HepG2 (cell line): ENCODE measurements around the gene CRK. TPM values are rescaled to one million over a fixed set of nuclear protein-coding genes. Genes with fewer than 3 reads are reported as not detected.

Source experiments
- AGO2 ChIP-seq: fragments of 200-400 bp; formaldehyde crosslinking; optimal IDR thresholded peaks from 2 replicates; pipeline ENCODE3; 2017; ENCODE audit warnings: mild to moderate bottlenecking, low read depth, low read length, moderate library complexity
- AKAP8 ChIP-seq: sonication (generic); formaldehyde crosslinking; IDR thresholded peaks from 2 replicates; pipeline ENCODE4 v1.5.1; 2020; ENCODE audit warnings: mild to moderate bottlenecking, missing genetic modification reagents
- CCDC6 ChIP-seq: sonication (generic); formaldehyde crosslinking; IDR thresholded peaks from 2 replicates; pipeline ENCODE4 v1.8.1; 2022; ENCODE audit warnings: mild to moderate bottlenecking, missing genetic modification reagents, moderate library complexity
- DNMT3B ChIP-seq: conservative IDR thresholded peaks from 2 replicates; pipeline ENCODE4 v1.6.1; 2016; ENCODE audit warnings: missing biosample characterization, control low read depth
- EED ChIP-seq: sonication (generic); formaldehyde crosslinking; IDR thresholded peaks from 2 replicates; pipeline ENCODE4 v1.5.0; 2020; ENCODE audit warnings: mild to moderate bottlenecking, missing genetic modification reagents
- FOXC1 ChIP-seq: sonication (generic); formaldehyde crosslinking; IDR thresholded peaks from 2 replicates; pipeline ENCODE4 v1.8.0; 2022; ENCODE audit warnings: mild to moderate bottlenecking, missing genetic modification reagents, borderline replicate concordance
- GABPB1 ChIP-seq: IDR thresholded peaks from 2 replicates; pipeline ENCODE4 v1.6.1; 2016; ENCODE audit warnings: mild to moderate bottlenecking, missing genetic modification reagents, moderate library complexity, missing compliant biosample characterization
- GLI4 ChIP-seq: sonication (generic); formaldehyde crosslinking; IDR thresholded peaks from 2 replicates; pipeline ENCODE4 v1.5.1; 2020; ENCODE audit warnings: missing genetic modification reagents, mild to moderate bottlenecking, moderate library complexity, borderline replicate concordance
- HIVEP1 ChIP-seq: sonication (generic); formaldehyde crosslinking; IDR thresholded peaks from 2 replicates; pipeline ENCODE4 v1.4.0; 2020; ENCODE audit warnings: mild to moderate bottlenecking, missing genetic modification reagents
- HMG20A ChIP-seq: IDR thresholded peaks from 2 replicates; pipeline ENCODE4 v1.6.1; 2016; ENCODE audit warnings: borderline replicate concordance
- IKZF4 ChIP-seq: sonication (generic); formaldehyde crosslinking; IDR thresholded peaks from 2 replicates; pipeline ENCODE4 v1.5.1; 2020; ENCODE audit warnings: borderline replicate concordance, mild to moderate bottlenecking, low read depth, missing genetic modification reagents; ENCODE audit errors: not compliant biosample characterization
- KLF16 ChIP-seq, 2 experiments: sonication (generic) in 1 of 2; formaldehyde crosslinking in 1 of 2; IDR thresholded peaks; 2 replicates each; pipeline versions ENCODE4 v1.6.1 to v1.8.0; 2016 to 2023; ENCODE audit warnings: missing genetic modification reagents in 2 of 2, missing compliant biosample characterization in 1 of 2
- NR2F1 ChIP-seq, 2 experiments: fragments of 450-650 bp in 1 of 2; formaldehyde crosslinking in 1 of 2; IDR thresholded peaks; 2 replicates each; pipeline versions ENCODE4 v1.5.0 to v1.6.1; 2016 to 2020; ENCODE audit warnings: mild to moderate bottlenecking in 1 of 2, missing compliant biosample characterization in 1 of 2, missing genetic modification reagents in 1 of 2, moderate library complexity in 1 of 2
- PHB2 ChIP-seq: fragments of 450-650 bp; IDR thresholded peaks from 2 replicates; pipeline ENCODE4 v1.6.1; 2018; ENCODE audit not compliant: partially characterized antibody
- SAP130 ChIP-seq: IDR thresholded peaks from 2 replicates; pipeline ENCODE4 v1.6.1; 2016; ENCODE audit warnings: low read depth
- SMAD1 ChIP-seq: sonication (generic); formaldehyde crosslinking; IDR thresholded peaks from 2 replicates; pipeline ENCODE4 v1.4.0; 2020; ENCODE audit warnings: missing genetic modification reagents, low read depth, mild to moderate bottlenecking, borderline replicate concordance
- TBX2 ChIP-seq: sonication (generic); formaldehyde crosslinking; IDR thresholded peaks from 2 replicates; pipeline ENCODE4 v1.5.0; 2020; ENCODE audit warnings: missing genetic modification reagents, mild to moderate bottlenecking, borderline replicate concordance
- TCF7 ChIP-seq: sonication (generic); IDR thresholded peaks from 2 replicates; pipeline ENCODE4 v1.6.1; 2016; ENCODE audit warnings: antibody characterized with exemption, low read depth
- ZNF124 ChIP-seq: sonication (generic); formaldehyde crosslinking; IDR thresholded peaks from 2 replicates; pipeline ENCODE4 v1.4.0; 2020; ENCODE audit warnings: missing genetic modification reagents
- ZNF138 ChIP-seq: sonication (generic); formaldehyde crosslinking; IDR thresholded peaks from 2 replicates; pipeline ENCODE4 v1.5.0; 2020; ENCODE audit warnings: mild to moderate bottlenecking, low read depth, missing genetic modification reagents
- ZNF292 ChIP-seq: sonication (generic); formaldehyde crosslinking; IDR thresholded peaks from 2 replicates; pipeline ENCODE4 v1.8.1; 2022; ENCODE audit warnings: mild to moderate bottlenecking, low read depth, missing genetic modification reagents, borderline replicate concordance
- ZNF776 ChIP-seq: sonication (generic); formaldehyde crosslinking; IDR thresholded peaks from 2 replicates; pipeline ENCODE4 v1.4.0; 2020; ENCODE audit warnings: mild to moderate bottlenecking, missing genetic modification reagents
- ZNF816 ChIP-seq: sonication (generic); formaldehyde crosslinking; IDR thresholded peaks from 2 replicates; pipeline ENCODE4 v1.8.0; 2022; ENCODE audit warnings: missing genetic modification reagents, mild to moderate bottlenecking, borderline replicate concordance
- ZSCAN29 ChIP-seq: sonication (generic); formaldehyde crosslinking; conservative IDR thresholded peaks from 2 replicates; pipeline ENCODE4 v1.4.0; 2020; ENCODE audit warnings: mild to moderate bottlenecking, missing genetic modification reagents
- polyA plus RNA-seq, 8 experiments: library from polyadenylated mRNA; depleted of rRNA in 3 of 8; stranded (reverse) in 7 of 8; unstranded in 1 of 8; fragments of >200 nt; fragmentation: Illumina TruSeq in 4 of 8; extraction: Trizol in 4 of 8; gene quantifications; 2 replicates each; pipeline versions ENCODE4 v1.2.1 to v1.2.3, GENCODE V29; 2011 to 2016; ENCODE audit warnings: low read depth in 4 of 8, missing spikeins in 1 of 8, mixed read lengths in 1 of 8; ENCODE audit not compliant: insufficient read depth in 1 of 8
- total RNA-seq, 5 experiments: library from RNA; depleted of rRNA; stranded (reverse); fragments of >200 nt; fragmentation: Illumina TruSeq; extraction: Trizol; gene quantifications; 2 replicates each; pipeline ENCODE4 v1.2.3, GENCODE V29; 2016; ENCODE audit warnings: low read depth in 1 of 5
- TF ChIP-seq, protein P1 (sequence below): sonication (generic); formaldehyde crosslinking; IDR thresholded peaks from 2 replicates; pipeline ENCODE4 v1.4.0; 2020; ENCODE audit warnings: mild to moderate bottlenecking, missing genetic modification reagents
- TF ChIP-seq, protein P2 (sequence below): IDR thresholded peaks from 2 replicates; pipeline ENCODE4 v1.6.1; 2016

CRK gene
- total and polyA plus RNA-seq, 2 of the 13 experiments (the other 11 are each of a cell fraction or from before 2014, with no cell fraction given) = 47.4 to 54.2 TPM

DNA sequence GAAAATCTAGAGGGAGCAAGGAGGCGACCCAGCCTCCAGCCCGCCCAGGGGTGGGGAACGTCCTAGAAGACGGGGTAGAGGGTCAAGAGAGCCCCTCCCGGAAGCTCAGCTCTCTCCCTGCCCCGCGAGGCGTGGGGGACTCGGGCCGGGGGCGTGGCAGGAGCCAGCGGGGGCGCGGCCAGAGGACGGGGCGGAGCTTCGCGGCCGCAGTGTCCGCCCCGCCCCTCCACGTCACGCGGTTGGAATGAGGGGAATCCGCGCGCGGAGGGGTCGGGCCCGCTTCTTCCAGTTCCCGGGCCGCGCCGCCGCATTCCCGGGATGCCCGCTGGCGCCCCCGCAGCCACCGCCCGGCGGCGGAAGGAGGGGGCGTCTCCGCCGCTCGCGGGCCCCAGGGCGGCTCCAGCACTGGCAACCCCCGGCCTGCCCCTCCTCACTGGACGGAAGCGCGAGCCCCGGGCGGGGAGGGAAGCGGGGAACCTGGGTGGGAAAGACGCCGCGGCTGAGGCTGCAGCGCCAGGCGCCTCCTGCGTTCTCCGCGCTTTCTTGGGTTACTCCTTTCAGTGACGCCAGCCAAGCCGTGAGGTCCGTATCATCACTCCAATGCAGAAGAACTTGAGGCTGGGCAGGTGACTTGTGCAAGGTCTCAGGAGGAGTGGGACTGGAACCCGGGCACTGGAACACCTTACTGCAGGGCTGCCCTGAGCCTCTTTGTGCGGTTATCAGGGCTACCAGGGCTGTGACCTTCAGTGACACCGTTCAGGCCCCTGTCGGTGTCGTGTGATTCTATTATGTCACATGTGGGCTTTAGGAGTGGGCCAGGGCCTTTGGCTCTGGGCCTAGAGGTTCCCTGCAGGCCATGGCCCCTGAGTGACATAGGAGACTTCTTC, 32.1 kb upstream of the CRK start (continued):
- TF ChIP-seq GABPB1 (CRISPR knock-in tag) (peak; percentile 71; the same call in 1 of the 2 replicates), TCF7 (no peak), IKZF4 (CRISPR knock-in tag) (peak; percentile 41), TBX2 (CRISPR knock-in tag) (peak; percentile 73), KLF16 (CRISPR knock-in tag; IDR thresholded peaks at IDR 0.05) (peak in 1 of 2 experiments; percentile 26; a peak in 1 of 4 replicates), ZNF292 (CRISPR knock-in tag) (no peak), EED (CRISPR knock-in tag) (no peak), ZNF776 (CRISPR knock-in tag) (peak; percentile 55; the same call in 1 of the 2 replicates), NR2F1 (CRISPR knock-in tag; IDR thresholded peaks at IDR 0.05) (peak; percentile 34 to 51; a peak in 1 of 4 replicates), ZNF124 (0 out of 2 replicates have a peak, but pooled peaks have one; percentile 11), ZNF138 (CRISPR knock-in tag) (0 out of 2 replicates have a peak, but pooled peaks have one; percentile 54), AKAP8 (CRISPR knock-in tag) (peak; percentile 97), DNMT3B (CRISPR knock-in tag) (no peak), CCDC6 (peak; percentile 52; the same call in 1 of the 2 replicates), GLI4 (CRISPR knock-in tag) (peak; percentile 78; the same call in 1 of the 2 replicates), HIVEP1 (CRISPR knock-in tag) (peak; percentile 45; the same call in 1 of the 2 replicates), AGO2 (peak; percentile 57), ZSCAN29 (CRISPR knock-in tag) (peak; percentile 93), HMG20A (CRISPR knock-in tag) (no peak; the same call in 1 of the 2 replicates), SAP130 (CRISPR knock-in tag) (peak; percentile 88), ZNF816 (CRISPR knock-in tag) (no peak), SMAD1 (peak; percentile 52; the same call in 1 of the 2 replicates), PHB2 (no peak), FOXC1 (0 out of 2 replicates have a peak, but pooled peaks have one; percentile 31)
- TF ChIP-seq, protein P1, sequence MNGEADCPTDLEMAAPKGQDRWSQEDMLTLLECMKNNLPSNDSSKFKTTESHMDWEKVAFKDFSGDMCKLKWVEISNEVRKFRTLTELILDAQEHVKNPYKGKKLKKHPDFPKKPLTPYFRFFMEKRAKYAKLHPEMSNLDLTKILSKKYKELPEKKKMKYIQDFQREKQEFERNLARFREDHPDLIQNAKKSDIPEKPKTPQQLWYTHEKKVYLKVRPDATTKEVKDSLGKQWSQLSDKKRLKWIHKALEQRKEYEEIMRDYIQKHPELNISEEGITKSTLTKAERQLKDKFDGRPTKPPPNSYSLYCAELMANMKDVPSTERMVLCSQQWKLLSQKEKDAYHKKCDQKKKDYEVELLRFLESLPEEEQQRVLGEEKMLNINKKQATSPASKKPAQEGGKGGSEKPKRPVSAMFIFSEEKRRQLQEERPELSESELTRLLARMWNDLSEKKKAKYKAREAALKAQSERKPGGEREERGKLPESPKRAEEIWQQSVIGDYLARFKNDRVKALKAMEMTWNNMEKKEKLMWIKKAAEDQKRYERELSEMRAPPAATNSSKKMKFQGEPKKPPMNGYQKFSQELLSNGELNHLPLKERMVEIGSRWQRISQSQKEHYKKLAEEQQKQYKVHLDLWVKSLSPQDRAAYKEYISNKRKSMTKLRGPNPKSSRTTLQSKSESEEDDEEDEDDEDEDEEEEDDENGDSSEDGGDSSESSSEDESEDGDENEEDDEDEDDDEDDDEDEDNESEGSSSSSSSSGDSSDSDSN (CRISPR knock-in tag) = peak; percentile 73
- TF ChIP-seq, protein P2, sequence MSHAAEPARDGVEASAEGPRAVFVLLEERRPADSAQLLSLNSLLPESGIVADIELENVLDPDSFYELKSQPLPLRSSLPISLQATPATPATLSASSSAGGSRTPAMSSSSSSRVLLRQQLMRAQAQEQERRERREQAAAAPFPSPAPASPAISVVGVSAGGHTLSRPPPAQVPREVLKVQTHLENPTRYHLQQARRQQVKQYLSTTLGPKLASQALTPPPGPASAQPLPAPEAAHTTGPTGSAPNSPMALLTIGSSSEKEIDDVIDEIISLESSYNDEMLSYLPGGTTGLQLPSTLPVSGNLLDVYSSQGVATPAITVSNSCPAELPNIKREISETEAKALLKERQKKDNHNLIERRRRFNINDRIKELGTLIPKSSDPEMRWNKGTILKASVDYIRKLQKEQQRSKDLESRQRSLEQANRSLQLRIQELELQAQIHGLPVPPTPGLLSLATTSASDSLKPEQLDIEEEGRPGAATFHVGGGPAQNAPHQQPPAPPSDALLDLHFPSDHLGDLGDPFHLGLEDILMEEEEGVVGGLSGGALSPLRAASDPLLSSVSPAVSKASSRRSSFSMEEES (CRISPR knock-in tag) = peak; percentile 53; the same call in 1 of the 2 replicates
